Ureter (tissue), 1 donor: ENCODE data around the gene SDHA. TPM values are rescaled to one million over a fixed set of nuclear protein-coding genes. Genes with fewer than 3 reads are reported as not detected.
"Not testable (repeated sequence)": the region's sequence is repeated elsewhere in the genome, so short reads cannot be mapped to it uniquely, and the experiment has no call there.

Source experiments
- DNase-seq: peaks from one replicate; pipeline ENCODE4 v3.0.0-alpha.2; 2020; ENCODE audit warnings: low spot score
- total RNA-seq: library from RNA; stranded (reverse); gene quantifications from one replicate; pipeline ENCODE4 v1.2.4, GENCODE V29; 2023
- donor health status: DM: yes; HTN: yes; CAD: no.

The SDHA gene
- total RNA-seq, 1 donor from 2014 or later, result 98.2 TPM

- DNase-seq, result no peak
Measured at GRCh38 chr5:186091-187041, 31.8 kb upstream of the SDHA start.

DNA sequence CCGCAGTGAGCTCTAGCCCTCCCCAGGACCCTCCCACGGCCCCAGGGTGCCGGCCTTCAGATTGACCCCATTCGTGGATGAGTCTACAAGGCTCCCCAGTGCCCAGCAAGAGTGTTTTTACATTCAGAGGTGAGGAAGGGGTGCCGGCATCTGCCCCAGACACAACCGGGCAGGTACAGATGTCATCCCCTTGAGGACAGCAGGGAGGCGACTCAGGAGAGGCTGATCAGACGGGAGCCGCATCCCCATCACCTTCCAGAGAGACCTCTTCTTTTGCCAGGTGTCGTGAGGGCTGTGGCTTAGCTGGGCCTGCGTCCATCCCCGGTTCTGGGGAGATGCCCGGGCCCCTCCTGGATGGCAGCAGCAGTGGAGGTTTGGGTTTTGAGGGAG is 31.1 kb upstream of the SDHA start:
- no peak for DNase-seq

DNA sequence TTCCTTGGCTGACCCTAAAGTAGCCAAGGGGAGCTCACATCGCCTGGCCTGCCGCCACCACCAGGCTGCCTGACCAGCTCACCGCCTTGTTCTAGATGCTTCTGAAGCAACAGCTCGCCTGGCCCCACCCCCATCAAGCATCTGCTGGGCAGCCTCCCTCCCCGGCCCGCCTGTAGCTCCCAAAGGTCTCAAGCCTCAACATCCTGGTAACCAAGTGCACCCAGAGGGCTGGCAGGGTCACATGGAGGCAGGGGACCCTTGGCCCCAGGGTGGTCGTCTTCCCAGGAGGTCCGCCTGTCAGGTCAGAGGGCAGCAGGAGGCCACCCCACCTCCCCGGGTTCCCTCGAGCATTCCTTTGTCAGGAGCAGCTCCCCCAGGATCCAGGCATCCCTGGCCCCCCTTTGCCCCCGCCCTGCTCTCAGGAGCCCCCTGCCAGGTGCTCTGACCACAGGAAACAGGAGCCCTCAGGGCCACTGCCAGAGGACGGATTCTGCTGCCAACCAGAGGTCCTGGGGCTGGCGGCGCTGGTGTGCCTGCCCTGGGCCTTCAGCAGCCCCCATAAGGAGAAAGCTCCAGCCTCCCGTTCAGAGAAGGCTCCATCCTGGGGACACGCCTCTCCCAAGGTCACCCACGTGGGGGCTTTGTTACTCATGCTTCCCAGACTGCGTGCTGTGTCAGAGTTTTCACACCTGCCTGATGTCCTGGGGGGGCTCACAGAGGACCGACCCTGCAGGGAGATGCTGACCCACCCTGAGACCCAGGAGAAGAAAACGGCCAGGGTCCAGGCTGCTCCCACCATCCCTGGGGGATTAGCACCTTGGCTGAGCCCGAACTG is 30.3 kb upstream of the SDHA start:
- no peak for DNase-seq

- DNase-seq, result peak; percentile 89
Measured at GRCh38 chr5:188488-189481, 29.3 kb upstream of the SDHA start.

- no peak for DNase-seq
Measured at GRCh38 chr5:189486-189885, 28.6 kb upstream of the SDHA start.

- no peak for DNase-seq
Measured at GRCh38 chr5:189976-190365, 28.1 kb upstream of the SDHA start.

GRCh38 chr5:190366-191035 is 27.6 kb upstream of the SDHA start:
- DNase-seq, result no peak

- no peak for DNase-seq
Measured at GRCh38 chr5:191036-191948, 26.8 kb upstream of the SDHA start, which contains the start of gene LRRC14B. TSS of gene LRRC14B (plus strand) at chr5:191495. CDS start at chr5:191539, 44 bp downstream.

DNA sequence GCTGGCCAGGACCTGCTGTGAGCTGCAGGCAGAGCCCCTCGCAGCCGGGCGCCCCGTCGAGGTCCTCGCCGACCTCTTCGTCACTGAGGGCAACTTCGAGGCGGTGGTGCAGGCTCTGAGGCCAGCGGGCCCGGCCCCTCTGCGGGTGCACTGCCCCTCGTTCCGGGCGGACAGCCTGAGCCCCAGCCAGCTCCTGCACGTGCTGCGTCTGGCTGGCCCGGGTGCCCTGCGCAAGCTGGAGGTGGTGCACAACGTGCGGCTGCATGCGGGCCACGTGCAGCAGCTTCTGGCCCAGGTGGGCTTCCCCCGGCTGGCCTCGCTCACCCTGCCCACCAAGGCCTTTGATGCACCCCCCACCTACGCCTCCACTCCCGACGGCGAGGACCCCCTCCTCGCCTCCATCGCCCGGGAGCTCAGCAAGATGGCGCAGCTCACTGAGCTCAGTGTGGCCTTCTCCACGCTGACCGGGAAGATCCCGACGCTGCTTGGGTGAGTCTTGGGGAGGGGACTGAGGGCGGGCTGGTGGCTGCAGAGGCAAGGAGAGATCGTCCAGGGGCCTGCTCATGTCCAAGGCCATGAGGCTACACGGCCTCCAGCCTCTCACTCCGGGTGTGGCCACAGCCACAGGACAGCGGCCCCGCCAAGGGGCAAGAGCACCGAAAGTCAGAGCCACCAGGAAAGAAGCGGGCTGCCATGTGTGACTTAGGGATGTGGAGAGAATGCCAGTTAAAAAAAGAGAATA is 26.0 kb upstream of the SDHA start:
- no peak for DNase-seq

GRCh38 chr5:192691-192969 is 25.5 kb upstream of the SDHA start:
- DNase-seq, result no peak

GRCh38 chr5:192970-193831 is 24.9 kb upstream of the SDHA start:
- DNase-seq, result no peak

DNA sequence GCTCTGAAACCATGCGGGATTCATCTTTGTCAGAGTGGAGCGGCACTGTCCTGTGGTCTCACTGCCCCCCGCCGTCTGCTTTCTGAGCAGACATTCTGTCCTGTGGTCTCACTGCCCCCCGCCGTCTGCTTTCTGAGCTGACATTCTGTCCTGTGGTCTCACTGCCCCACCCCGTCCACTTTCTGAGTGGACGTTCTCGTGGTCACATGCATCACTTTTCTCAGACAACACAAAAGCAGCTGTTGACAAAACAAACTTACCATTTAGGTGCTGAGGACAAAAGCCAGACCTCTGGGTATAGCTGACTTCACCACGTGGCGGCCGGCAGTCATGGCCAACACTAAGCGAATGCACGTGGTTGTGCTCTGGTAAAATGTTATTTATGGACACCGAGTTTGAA is 24.0 kb upstream of the SDHA start:
- no peak for DNase-seq

DNA sequence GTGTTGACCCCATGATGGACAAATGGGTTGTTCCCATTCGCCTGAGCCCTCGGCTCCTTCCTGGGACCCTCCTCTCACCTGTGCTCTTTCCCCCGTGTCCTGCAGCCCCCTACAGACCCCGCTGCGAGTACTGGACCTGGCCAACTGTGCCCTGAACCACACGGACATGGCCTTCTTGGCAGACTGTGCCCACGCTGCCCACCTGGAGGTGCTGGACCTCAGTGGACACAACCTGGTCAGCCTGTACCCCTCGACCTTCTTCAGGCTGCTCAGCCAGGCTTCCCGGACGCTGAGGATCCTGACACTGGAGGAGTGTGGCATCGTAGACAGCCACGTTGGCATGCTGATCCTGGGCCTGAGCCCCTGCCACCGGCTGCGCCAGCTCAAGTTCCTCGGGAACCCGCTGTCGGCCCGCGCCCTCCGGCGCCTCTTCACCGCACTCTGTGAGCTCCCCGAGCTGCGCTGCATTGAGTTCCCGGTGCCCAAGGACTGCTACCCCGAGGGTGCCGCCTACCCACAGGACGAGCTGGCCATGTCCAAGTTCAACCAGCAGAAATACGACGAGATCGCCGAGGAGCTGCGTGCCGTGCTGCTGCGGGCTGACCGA is 23.4 kb upstream of the SDHA start:
- no peak for DNase-seq

- DNase-seq, result no peak
Measured at GRCh38 chr5:195401-196160, 22.5 kb upstream of the SDHA start.

DNA sequence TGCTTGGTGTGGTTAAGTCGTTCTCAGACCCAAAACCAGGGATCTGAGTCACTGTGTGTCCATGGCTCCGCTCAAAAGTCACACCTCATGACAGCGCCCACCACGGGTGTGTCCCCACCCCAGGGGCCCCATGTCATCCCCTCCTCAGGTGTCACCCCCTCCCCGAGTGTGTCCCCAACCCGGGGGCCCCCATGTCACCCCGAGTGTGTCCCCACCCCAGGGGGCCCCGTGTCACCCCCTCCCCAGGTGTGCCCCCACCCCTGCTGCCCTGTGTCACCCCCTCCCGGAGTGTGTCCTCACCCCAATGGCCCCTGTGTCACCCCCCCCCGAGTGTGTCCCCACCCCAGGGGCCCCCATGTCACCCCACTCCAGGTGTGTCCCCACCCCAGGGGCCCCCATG is 21.8 kb upstream of the SDHA start:
- DNase-seq, result no peak

DNA sequence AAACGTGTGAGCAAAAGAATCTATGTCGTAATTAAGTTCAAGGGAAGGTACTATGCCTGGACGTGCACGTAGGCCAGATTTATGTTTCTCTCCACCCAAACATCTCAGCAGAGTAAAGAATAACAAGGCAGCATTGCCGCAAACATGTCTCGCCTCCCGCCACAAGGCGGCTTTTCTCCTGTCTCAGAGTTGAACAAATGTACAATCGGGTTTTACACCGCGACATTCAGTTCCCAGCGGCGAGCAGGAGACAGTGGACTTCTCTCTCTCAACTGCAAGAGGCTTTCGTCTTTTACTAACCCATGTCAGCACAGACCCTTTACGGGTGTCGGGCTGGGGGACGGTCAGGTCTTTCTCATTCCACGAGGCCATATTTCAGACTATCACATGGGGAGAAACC is 21.1 kb upstream of the SDHA start:
- not testable (repeated sequence) for DNase-seq

DNA sequence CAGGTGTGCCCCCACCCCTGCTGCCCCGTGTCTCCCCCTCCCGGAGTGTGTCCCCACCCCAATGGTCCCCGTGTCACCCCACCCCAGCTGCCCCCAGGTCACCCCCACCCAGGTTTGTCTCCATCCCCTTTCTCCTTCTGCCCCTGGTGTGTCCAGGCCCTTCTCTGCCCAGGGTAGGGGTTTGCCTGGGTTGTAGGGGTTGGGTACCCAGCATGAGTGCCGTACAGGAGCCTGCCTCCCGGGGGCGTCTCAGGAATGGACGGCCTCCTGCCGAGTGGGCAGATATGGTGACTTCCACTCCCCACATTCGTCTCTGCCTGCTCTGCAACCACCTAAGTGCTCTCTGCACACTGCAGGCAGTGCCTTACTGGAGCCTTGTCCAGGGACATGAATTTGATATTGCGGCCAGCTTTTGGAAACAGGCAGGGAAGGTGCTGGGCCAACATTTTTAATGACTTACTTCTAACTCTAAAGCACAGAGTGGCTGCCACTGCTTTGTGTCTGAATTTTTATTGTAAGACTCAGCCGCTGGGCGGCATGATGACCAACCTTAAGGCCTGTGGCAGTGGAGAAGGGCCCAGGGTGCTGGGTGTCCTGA is 20.1 kb upstream of the SDHA start:
- DNase-seq, result no peak
